Lower lobe of right lung (tissue), 2 donors: Measurements from ENCODE around the gene CDC45. TPM values are rescaled to one million over a fixed set of nuclear protein-coding genes. Genes with fewer than 3 reads are reported as not detected.
A peak's percentile ranks its signal among the peaks of the same experiment; 100 is the strongest.

Experiments
- ATAC-seq, 2 donors: fragments of 200-7000 bp; cut with Tn5 transposase; one replicate each; pipeline ENCODE4 v1.9.1; 2020 to 2022; ENCODE audit warnings: mild to moderate bottlenecking in 2 of 2, moderate library complexity in 2 of 2
- DNase-seq: peaks from one replicate; pipeline ENCODE4 v3.0.0-alpha.2; 2020
- H3K27ac ChIP-seq: fragments of 200-600 bp; one replicate; pipeline ENCODE4 v1.8.0; 2022
- H3K27me3 ChIP-seq: fragments of 200-600 bp; one replicate; pipeline ENCODE4 v1.8.0; 2022; ENCODE audit warnings: low read depth
- H3K36me3 ChIP-seq: fragments of 200-600 bp; one replicate; pipeline ENCODE4 v1.8.0; 2022; ENCODE audit warnings: mild to moderate bottlenecking
- H3K4me1 ChIP-seq: fragments of 200-600 bp; one replicate; pipeline ENCODE4 v1.8.0; 2022
- H3K4me3 ChIP-seq: fragments of 200-600 bp; one replicate; pipeline ENCODE4 v1.8.0; 2022; ENCODE audit warnings: mild to moderate bottlenecking
- H3K9me3 ChIP-seq: fragments of 200-600 bp; one replicate; pipeline ENCODE4 v1.8.0; 2022
- intact Hi-C: fragments of 100-400 bp; cut with DNase I; formaldehyde crosslinking; loops from one replicate; pipeline ENCODE4 v1.11.0; 2022
- total RNA-seq: library from RNA; stranded (reverse); fragmentation: NEBNext Ultra II Directional; extraction: Animal tissue kit (Norgen Biotek cat#: 25700); gene quantifications from one replicate; pipeline ENCODE4 v1.2.1, GENCODE V29; 2021
- TF ChIP-seq, protein P1 (sequence below): fragments of 200-600 bp; IDR thresholded peaks from one replicate; pipeline ENCODE4 v1.8.0; 2022; ENCODE audit warnings: antibody characterized with exemption, mild to moderate bottlenecking
- donor health status: DM: no; HTN: yes; CAD: no; lungs with severe emphysema.

Gene CDC45
- total RNA-seq, 1 donor from 2014 or later, result 1.4 TPM

DNA sequence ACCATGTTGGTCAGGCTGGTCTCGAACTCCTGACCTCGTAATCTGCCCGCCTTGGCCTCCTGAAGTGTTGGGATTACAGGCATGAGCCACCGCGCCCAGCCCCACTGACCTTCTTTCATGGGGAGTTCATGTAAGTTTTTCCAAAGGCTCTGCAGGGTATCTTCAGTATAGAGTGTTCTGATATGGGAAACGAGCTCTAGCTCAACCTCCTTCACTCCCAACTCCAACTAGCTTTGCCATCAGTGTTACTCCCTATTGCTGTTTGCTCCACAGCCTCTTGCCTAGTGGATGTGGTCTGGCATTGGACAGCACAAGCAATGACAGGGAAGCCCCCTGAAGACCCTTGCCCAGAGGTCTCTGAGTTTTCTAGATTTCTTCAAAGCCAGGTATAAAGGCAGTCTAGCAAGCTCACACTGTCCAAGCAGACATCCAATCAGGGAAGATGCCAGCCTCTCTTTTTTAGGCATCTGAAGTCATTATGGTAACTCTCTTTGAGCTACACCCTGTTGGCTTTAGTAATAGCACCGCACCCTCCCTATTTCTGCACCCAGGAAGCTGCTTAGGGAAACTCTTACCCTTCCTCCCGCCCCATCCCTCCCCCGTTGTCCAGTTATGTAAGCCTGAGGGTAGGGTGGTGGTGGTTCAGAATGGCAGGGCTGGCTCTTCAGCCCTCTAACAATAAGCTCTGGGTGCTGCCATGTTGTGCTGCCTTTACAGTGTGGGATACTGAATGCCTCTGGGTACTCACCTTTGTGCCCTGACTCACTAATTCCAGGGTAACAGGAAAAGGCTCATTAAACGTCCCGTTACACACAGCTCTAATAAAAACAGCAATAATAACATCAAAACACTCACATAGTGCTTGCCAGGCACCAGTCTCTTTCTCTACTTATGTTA lies 85.9 kb downstream of the CDC45 start:
- peaks cover 17% of the 10 kb centered on the region for H3K4me1 ChIP-seq
- intact Hi-C loops, result no loop called here
- H3K27me3 ChIP-seq, result no peaks in the 10 kb centered on the region
- ATAC-seq (no peak), DNase-seq (no peak)
- no peak overlapping the region for H3K4me3 ChIP-seq
- H3K9me3 ChIP-seq, result no peaks in the 10 kb centered on the region
- TF ChIP-seq, protein P1, sequence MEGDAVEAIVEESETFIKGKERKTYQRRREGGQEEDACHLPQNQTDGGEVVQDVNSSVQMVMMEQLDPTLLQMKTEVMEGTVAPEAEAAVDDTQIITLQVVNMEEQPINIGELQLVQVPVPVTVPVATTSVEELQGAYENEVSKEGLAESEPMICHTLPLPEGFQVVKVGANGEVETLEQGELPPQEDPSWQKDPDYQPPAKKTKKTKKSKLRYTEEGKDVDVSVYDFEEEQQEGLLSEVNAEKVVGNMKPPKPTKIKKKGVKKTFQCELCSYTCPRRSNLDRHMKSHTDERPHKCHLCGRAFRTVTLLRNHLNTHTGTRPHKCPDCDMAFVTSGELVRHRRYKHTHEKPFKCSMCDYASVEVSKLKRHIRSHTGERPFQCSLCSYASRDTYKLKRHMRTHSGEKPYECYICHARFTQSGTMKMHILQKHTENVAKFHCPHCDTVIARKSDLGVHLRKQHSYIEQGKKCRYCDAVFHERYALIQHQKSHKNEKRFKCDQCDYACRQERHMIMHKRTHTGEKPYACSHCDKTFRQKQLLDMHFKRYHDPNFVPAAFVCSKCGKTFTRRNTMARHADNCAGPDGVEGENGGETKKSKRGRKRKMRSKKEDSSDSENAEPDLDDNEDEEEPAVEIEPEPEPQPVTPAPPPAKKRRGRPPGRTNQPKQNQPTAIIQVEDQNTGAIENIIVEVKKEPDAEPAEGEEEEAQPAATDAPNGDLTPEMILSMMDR, result no peak
- H3K27ac ChIP-seq, result no peak overlapping the region
- H3K36me3 ChIP-seq, result no peaks in the 10 kb centered on the region

DNA sequence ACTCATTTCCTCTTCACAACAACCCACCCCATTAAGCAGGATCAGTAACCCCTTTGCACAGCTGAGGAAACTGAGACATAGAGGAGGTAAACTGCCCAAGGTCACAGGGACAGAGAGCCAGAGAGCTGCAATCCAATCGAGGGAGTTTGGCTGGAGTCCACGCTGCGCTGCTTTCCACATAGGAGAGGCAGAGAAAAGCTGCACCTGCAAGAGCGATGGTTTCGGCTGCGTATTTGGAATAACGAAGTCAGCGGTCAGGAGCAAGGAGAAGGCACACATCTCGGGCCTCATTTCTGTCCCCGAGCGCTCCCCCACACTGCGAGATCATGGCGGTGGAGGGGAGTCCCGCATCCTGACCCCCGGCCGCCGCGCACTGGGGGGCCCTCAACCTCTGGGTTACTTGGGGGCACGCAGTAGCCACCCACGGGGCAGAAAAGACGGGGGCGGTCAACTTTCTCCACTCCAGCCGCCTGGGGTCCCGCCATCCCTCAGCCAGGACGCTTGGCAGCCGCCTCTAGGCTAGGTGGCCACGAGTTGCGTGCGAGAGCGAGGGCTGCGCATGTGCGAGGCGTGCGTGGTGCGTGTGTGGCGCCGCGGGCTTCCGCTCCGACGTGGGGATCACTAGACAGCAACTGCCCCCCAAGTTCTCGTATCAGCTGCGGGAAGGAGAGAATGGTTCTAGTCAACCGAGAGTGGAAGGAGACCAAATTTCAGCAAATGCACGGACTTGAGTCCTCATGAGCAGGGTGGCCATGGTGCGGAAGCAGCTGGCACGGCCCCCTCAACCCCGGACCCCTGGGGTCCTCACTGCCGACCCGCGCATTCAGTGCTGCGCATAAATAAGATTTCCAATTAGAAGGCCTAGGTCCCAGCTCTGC lies 86.8 kb downstream of the CDC45 start:
- no peak for ATAC-seq
- H3K27ac ChIP-seq, result peak overlapping the region; percentile 48
- intact Hi-C loops, result no loop called here

DNA sequence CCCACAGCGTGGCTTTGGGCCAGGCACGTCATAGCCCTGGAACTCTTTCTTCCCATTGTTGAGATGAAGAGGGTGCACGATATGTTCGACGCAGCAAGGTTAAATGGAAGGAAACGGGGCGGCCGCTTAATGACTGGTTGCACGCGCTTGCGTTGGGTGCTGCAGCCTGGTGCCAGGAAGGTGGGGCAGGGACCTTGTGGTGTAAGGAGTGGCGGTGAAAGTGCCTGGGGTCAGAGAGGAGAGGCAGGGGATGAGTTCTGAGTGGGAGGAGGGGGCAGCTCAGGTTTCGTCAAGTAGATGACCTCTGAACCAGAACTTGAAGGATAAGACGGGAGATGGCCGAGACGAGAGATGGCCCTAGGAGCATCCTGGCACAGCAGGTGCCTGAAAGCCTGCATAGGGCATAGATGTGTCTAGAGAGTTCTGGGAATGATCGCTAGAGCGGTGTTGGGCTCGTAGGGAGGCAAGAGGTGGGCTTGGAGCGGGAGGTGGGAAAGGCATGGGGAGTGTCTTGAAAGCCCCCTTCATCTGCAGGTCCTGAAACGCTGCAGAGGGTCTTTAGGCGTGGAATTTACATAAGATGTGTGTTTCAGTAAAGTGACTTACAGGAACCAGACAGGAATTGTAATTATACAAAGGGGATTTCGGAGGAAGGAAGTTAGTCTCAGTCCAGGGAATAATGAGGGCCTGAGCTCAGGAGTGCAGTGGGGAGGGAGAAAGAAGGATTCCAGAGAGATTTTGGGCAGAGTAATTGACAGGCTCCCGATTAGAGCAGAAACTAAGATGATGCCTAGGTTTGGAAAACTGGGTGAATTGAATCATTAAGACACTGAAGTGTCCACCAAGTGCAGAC lies 87.7 kb downstream of the CDC45 start:
- Histone ChIP-seq H3K27me3 (no peaks in the 10 kb centered on the region), H3K9me3 (no peaks in the 10 kb centered on the region), H3K4me3 (no peak overlapping the region), H3K4me1 (peaks cover 17% of the 10 kb centered on the region), H3K27ac (peak overlapping the region; percentile 48), H3K36me3 (no peaks in the 10 kb centered on the region)
- ATAC-seq, result peak; percentile 31 to 32
- TF ChIP-seq, protein P1, result no peak
- intact Hi-C loops, result no loop called here
- DNase-seq, result no peak

More for the DNA sequence above, 86.8 kb downstream of the CDC45 start:
- H3K4me1 ChIP-seq, result peaks cover 17% of the 10 kb centered on the region
- H3K4me3 ChIP-seq, result no peak overlapping the region
- H3K9me3 ChIP-seq, result no peaks in the 10 kb centered on the region
- H3K27me3 ChIP-seq, result no peaks in the 10 kb centered on the region
- no peaks in the 10 kb centered on the region for H3K36me3 ChIP-seq
- TF ChIP-seq, protein P1, result no peak
- no peak for DNase-seq

DNA sequence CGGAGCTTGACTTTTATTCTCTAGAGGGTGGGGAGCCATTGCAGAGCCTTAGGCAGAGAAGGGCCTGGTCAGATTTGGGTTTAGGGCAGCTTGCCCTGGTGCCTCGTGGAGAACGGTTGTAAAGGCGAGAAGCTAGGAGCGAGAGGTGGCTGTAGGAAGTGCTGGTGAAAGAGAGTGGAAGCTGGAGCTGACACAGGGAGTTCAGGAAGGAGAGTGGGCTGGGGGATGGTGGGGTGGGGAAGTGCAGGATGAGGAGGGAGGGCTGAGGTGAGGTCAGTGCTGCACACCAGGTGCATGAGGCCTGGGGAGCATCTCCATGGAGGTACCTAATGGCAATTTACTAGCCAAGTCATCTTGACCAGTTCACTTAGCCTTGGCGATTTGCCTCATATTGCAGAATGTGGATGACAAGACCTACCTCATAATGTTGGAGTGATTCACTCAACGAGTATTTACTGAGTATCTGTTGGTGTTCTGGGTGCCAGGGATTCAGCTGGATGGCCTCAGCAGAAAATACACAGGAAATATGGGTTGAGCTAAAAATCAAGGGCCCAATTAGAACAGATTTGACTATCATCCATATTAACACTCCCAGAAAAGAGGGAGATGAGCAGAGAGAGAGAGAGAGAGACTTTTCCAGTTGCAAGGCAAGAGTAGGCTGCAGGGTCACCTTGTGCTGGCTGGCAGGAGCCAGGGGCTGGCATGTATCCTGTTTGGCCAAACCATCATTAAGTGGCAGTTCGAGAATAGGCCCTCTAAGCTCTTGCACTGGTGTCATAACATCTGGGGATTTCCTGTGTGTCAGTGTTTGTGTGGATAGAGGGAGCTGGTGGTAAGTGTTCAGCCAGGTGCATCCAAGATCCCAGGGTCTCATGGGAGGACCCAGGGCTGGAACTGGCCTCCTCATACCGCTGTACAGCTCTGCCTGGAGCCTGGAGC lies 88.9 kb downstream of the CDC45 start:
- Histone ChIP-seq H3K36me3 (no peaks in the 10 kb centered on the region), H3K4me1 (peaks cover 17% of the 10 kb centered on the region), H3K4me3 (no peak overlapping the region), H3K27me3 (no peaks in the 10 kb centered on the region), H3K9me3 (no peaks in the 10 kb centered on the region), H3K27ac (peak overlapping the region; percentile 48)
- DNase-seq, result no peak
- TF ChIP-seq, protein P1, result no peak
- no peak for ATAC-seq
- intact Hi-C loops, result no loop called here
